PC-9 (cell line): ENCODE measurements around the gene INAFM2.

Experiments used
- EZH2 ChIP-seq: fragments of 200-600 bp; sonication (generic); IDR thresholded peaks from 2 replicates; pipeline ENCODE4 v1.8.0; 2017; ENCODE audit warnings: antibody characterized with exemption, low read depth
- TF ChIP-seq, protein P1 (sequence below): fragments of 200-600 bp; sonication (generic); conservative IDR thresholded peaks from 2 replicates; pipeline ENCODE4 v1.6.1; 2017; ENCODE audit warnings: mixed run types, antibody characterized with exemption, mild to moderate bottlenecking, moderate library complexity

DNA sequence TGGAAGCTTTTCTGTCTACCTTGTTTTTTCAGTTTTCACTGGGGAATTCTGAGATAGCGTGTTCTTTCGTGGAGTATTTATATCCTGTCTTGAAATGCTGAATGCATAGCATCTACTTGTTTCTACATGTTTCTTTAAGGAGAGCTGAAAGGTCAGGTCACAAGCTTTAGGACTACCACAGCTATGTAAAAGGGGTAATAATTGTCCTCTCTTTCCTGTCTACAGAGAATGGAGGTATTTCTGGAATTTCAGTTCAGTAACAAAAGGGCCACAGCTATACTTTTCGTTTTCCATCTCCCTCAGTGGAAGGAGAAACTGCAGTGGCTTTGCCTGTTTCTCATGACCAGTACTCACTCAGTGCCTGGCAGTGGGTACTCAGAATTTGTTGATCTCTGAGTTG, 4.7 kb downstream of the INAFM2 start:
- TF ChIP-seq EZH2: no peak
- TF ChIP-seq, protein P1, sequence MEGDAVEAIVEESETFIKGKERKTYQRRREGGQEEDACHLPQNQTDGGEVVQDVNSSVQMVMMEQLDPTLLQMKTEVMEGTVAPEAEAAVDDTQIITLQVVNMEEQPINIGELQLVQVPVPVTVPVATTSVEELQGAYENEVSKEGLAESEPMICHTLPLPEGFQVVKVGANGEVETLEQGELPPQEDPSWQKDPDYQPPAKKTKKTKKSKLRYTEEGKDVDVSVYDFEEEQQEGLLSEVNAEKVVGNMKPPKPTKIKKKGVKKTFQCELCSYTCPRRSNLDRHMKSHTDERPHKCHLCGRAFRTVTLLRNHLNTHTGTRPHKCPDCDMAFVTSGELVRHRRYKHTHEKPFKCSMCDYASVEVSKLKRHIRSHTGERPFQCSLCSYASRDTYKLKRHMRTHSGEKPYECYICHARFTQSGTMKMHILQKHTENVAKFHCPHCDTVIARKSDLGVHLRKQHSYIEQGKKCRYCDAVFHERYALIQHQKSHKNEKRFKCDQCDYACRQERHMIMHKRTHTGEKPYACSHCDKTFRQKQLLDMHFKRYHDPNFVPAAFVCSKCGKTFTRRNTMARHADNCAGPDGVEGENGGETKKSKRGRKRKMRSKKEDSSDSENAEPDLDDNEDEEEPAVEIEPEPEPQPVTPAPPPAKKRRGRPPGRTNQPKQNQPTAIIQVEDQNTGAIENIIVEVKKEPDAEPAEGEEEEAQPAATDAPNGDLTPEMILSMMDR: no peak
